ENCODE data around the gene KBTBD4. TPM values are rescaled to one million over a fixed set of nuclear protein-coding genes. Genes with fewer than 3 reads are reported as not detected.

Gene KBTBD4
- total and polyA plus RNA-seq, 2 of the 13 experiments (the other 11 are each of a cell fraction or from before 2014, with no cell fraction given) = 8.5 to 12.8 TPM

DNA sequence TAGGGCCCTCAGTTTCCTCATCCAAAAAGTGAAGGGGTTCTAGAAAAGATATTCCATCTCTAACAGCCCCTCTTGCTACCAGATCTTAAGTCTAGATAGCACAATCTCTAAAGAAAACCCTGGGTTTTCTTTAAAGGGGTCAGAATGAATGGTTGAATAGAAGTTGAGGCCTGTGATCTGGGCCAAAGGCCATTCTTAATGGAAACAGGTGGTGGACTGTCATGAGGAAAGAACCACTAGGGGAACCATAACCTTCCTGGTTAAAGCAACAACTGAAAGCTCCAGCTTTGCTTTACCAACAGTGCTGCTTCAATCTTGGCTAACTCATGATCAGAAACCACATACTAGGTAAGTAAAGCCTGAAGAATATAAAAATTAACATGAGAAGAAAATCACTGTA, 27.7 kb downstream of the KBTBD4 start:
- Histone ChIP-seq H3K27me3 (ENCODE audit: control insufficient read depth in 1 of 2, insufficient read depth in 2 of 2, low read length in 2 of 2) (no peaks in the 10 kb centered on the region), H3K79me2 (ENCODE audit: insufficient read depth, low read length) (peaks cover 65% of the 10 kb centered on the region), H3K4me1 (ENCODE audit: insufficient read depth, low read length) (peaks cover 40% of the 10 kb centered on the region), H3K27ac (ENCODE audit: extremely low read length, insufficient read depth, low read length) (peak overlapping the region; percentile 20), H3K4me2 (ENCODE audit: low read depth, low read length) (peak overlapping the region; percentile 81), H3K9ac (ENCODE audit: insufficient read depth, low read depth, low read length) (peak overlapping the region; percentile 95; the same call in 1 of the 2 replicates), H4K20me1 (ENCODE audit: insufficient read depth, low read length) (peaks cover 45% of the 10 kb centered on the region), H3K36me3 (replicated peaks in 1 of 2; ENCODE audit: control insufficient read depth in 1 of 2, insufficient read depth in 2 of 2, low read length in 2 of 2) (peaks cover 0 to 6% of the 10 kb centered on the region in 2 experiments; a peak in 2 of 5 replicates), H3K4me3 (replicated peaks in 1 of 3; ENCODE audit: insufficient read depth in 1 of 3, low read depth in 2 of 3, low read length in 3 of 3) (peak overlapping the region in 2 of 3 experiments; percentile 69 to 98; a peak in 4 of 6 replicates), H2AFZ (ENCODE audit: low read length) (no peak overlapping the region), H3K9me3 (ENCODE audit: low read length) (no peaks in the 10 kb centered on the region)
- in situ Hi-C loops (cut with HindIII; ENCODE audit: extremely low pct_ligation_motif_present, low pct_unique_long_range_greater_than_20kb) = no loop called here
- FAIRE-seq (peak; percentile 67), DNase-seq (ENCODE audit: low spot score) (peak; percentile 57), ATAC-seq (peak; percentile 24; the same call in 1 of the 3 replicates)
- BruUV-seq (replicated peaks) = TSS peak; percentile 50
- intact Hi-C loops (cut with micrococcal nuclease; ENCODE audit: unreplicated experiment) = loop anchor here (5.0 kb wide), 1 partner anchor 64 kb away; no protein-coding TSS in a partner anchor
- POLR2A ChIA-PET = interaction anchor here (1.4 to 2.6 kb wide), 2 partner anchors 14 kb away, joined by 3 to 19 read pairs; partner anchors contain the start of gene PTPMT1
- CTCF ChIA-PET (ENCODE audit: low intra/inter-chr PET ratio, low total read pairs) = no interaction called here
- TF ChIP-seq, protein P1, sequence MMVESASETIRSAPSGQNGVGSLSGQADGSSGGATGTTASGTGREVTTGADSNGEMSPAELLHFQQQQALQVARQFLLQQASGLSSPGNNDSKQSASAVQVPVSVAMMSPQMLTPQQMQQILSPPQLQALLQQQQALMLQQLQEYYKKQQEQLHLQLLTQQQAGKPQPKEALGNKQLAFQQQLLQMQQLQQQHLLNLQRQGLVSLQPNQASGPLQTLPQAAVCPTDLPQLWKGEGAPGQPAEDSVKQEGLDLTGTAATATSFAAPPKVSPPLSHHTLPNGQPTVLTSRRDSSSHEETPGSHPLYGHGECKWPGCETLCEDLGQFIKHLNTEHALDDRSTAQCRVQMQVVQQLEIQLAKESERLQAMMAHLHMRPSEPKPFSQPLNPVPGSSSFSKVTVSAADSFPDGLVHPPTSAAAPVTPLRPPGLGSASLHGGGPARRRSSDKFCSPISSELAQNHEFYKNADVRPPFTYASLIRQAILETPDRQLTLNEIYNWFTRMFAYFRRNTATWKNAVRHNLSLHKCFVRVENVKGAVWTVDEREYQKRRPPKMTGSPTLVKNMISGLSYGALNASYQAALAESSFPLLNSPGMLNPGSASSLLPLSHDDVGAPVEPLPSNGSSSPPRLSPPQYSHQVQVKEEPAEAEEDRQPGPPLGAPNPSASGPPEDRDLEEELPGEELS (CRISPR knock-in tag; IDR thresholded peaks at IDR 0.05) = no peak
- TF ChIP-seq, protein P2, sequence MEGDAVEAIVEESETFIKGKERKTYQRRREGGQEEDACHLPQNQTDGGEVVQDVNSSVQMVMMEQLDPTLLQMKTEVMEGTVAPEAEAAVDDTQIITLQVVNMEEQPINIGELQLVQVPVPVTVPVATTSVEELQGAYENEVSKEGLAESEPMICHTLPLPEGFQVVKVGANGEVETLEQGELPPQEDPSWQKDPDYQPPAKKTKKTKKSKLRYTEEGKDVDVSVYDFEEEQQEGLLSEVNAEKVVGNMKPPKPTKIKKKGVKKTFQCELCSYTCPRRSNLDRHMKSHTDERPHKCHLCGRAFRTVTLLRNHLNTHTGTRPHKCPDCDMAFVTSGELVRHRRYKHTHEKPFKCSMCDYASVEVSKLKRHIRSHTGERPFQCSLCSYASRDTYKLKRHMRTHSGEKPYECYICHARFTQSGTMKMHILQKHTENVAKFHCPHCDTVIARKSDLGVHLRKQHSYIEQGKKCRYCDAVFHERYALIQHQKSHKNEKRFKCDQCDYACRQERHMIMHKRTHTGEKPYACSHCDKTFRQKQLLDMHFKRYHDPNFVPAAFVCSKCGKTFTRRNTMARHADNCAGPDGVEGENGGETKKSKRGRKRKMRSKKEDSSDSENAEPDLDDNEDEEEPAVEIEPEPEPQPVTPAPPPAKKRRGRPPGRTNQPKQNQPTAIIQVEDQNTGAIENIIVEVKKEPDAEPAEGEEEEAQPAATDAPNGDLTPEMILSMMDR (CRISPR knock-in tag; IDR thresholded peaks at IDR 0.05) = peak; percentile 45
- TF ChIP-seq NR2F6 (IDR thresholded peaks at IDR 0.05) (no peak), NR2F6 (CRISPR knock-in tag; IDR thresholded peaks at IDR 0.05) (no peak), ZNF879 (CRISPR knock-in tag; IDR thresholded peaks at IDR 0.05) (no peak), ZNF550 (CRISPR knock-in tag; IDR thresholded peaks at IDR 0.05; ENCODE audit: borderline replicate concordance) (no peak), SMC3 (IDR thresholded peaks at IDR 0.05; ENCODE audit: low read length) (peak; percentile 25; the same call in 1 of the 2 replicates), ZNF790 (CRISPR knock-in tag; IDR thresholded peaks at IDR 0.05; ENCODE audit: borderline replicate concordance) (no peak), MED13 (CRISPR knock-in tag; IDR thresholded peaks at IDR 0.05) (no peak), THYN1 (CRISPR knock-in tag; IDR thresholded peaks at IDR 0.05; ENCODE audit: borderline replicate concordance, low read depth) (no peak), ZNF883 (CRISPR knock-in tag; IDR thresholded peaks at IDR 0.05; ENCODE audit: not compliant biosample characterization) (no peak), KLF12 (CRISPR knock-in tag; IDR thresholded peaks at IDR 0.05; ENCODE audit: borderline replicate concordance) (no peak), ZNF331 (CRISPR knock-in tag; IDR thresholded peaks at IDR 0.05) (no peak)
- TF ChIP-seq, protein P3, sequence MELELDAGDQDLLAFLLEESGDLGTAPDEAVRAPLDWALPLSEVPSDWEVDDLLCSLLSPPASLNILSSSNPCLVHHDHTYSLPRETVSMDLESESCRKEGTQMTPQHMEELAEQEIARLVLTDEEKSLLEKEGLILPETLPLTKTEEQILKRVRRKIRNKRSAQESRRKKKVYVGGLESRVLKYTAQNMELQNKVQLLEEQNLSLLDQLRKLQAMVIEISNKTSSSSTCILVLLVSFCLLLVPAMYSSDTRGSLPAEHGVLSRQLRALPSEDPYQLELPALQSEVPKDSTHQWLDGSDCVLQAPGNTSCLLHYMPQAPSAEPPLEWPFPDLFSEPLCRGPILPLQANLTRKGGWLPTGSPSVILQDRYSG (CRISPR knock-in tag; IDR thresholded peaks at IDR 0.05) = no peak
- TF ChIP-seq, protein P4, sequence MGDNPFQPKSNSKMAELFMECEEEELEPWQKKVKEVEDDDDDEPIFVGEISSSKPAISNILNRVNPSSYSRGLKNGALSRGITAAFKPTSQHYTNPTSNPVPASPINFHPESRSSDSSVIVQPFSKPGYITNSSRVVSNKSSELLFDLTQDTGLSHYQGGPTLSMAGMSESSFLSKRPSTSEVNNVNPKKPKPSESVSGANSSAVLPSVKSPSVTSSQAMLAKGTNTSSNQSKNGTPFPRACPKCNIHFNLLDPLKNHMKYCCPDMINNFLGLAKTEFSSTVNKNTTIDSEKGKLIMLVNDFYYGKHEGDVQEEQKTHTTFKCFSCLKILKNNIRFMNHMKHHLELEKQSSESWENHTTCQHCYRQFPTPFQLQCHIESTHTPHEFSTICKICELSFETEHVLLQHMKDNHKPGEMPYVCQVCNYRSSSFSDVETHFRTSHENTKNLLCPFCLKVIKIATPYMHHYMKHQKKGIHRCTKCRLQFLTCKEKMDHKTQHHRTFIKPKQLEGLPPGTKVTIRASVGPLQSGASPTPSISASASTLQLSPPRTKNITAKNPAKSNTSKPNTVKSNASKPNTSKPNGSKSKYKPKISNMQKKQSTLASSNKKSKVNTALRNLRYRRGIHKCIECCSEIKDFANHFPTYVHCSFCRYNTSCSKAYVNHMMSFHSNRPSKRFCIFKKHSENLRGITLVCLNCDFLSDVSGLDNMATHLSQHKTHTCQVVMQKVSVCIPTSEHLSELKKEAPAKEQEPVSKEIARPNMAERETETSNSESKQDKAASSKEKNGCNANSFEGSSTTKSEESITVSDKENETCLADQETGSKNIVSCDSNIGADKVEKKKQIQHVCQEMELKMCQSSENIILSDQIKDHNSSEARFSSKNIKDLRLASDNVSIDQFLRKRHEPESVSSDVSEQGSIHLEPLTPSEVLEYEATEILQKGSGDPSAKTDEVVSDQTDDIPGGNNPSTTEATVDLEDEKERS (CRISPR knock-in tag; IDR thresholded peaks at IDR 0.05) = no peak
- TF ChIP-seq, protein P5, sequence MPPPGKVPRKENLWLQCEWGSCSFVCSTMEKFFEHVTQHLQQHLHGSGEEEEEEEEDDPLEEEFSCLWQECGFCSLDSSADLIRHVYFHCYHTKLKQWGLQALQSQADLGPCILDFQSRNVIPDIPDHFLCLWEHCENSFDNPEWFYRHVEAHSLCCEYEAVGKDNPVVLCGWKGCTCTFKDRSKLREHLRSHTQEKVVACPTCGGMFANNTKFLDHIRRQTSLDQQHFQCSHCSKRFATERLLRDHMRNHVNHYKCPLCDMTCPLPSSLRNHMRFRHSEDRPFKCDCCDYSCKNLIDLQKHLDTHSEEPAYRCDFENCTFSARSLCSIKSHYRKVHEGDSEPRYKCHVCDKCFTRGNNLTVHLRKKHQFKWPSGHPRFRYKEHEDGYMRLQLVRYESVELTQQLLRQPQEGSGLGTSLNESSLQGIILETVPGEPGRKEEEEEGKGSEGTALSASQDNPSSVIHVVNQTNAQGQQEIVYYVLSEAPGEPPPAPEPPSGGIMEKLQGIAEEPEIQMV (CRISPR knock-in tag; IDR thresholded peaks at IDR 0.05; ENCODE audit: low read depth) = no peak
